ENCODE results near the gene EBF3. TPM values are rescaled to one million over a fixed set of nuclear protein-coding genes. Genes with fewer than 3 reads are reported as not detected.
A peak's percentile ranks its signal among the peaks of the same experiment; 100 is the strongest.

The EBF3 gene
- total RNA-seq, 1 donor from 2014 or later: 28.6 TPM

DNA sequence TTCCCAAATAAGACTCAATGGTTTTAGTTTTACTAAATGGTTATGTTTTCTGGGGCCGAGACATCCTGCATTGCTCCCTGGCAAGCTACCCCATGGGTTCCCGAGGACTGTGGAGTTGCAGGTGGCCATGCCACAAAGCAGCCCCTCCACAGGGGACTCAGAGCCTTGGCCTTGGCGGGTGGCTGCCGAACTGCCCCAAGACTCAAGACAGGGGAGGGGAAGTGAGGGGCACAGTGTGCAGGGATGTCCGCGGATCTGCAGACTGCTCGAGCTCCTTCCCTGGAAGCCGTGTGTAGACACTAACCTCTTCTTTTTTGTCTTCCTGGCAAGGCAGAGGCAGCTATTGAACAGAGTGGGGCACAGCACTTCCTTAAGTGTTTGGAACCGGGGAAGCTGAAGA lies 154.6 kb downstream of the EBF3 start:
- DNase-seq (ENCODE audit: low spot score): no peak

DNA sequence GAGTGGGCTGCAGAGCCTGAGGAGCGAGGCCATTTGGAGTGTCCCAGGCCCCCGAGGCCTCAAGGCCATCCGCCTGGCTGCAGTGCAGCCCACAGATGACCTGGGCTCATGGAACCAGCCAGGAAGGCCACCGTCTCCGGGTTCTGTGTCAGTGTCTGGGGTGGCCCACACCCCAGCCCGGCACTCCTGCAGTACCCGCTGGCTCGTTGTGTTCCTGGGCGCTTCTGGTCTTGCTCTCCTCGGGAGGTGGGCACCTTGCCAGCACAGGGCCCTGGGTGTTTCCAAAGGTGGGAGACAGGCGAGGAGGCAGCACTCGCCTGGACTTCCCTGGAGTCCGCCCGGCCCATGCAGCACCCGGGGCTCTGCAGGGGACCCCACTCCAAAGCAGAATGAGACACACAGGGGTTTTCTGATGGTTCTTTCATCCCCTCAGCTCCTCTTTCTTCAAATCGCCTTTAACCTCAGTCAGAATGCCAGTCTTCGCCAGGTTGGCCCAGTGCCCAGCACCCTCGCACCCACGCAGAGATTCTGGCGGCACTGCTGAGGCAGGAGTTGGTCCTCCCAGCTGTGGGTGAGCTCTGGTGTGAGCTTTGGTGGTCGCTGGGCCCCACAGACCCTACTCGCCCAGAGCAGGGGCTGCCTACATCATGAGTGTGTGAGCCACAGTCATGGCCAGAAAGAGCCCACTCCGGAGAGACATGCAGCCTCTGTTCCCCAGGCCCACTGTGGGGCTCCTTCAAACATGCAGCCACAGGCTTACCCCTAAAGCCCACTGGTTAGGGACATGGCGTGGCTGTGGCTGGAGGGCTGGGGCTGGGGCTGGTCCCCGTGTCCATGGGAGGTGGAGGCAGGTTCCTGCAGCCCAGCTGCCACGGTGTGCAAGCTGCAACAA lies 155.7 kb downstream of the EBF3 start:
- DNase-seq (ENCODE audit: low spot score): no peak

DNA sequence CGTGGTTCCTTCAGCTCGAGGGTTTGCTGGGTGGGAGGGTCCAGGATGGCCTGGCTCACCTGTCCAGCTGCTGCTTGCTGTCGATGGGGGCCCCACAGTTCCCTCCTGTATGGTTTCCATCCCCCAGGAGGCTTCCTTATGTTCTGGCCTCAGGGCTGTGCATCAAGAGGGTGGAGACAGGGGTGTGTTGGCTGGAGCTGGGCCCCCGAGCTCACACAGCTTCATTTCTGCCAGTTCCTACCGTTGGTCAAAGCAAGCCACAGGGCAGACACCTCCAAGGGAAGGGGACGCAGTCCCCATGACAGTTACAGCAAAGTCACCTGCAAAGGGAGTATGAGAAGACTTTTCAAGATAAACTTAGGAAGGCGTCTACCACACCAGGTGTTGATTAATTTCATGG lies 156.9 kb downstream of the EBF3 start:
- DNase-seq (ENCODE audit: low spot score): no peak

DNA sequence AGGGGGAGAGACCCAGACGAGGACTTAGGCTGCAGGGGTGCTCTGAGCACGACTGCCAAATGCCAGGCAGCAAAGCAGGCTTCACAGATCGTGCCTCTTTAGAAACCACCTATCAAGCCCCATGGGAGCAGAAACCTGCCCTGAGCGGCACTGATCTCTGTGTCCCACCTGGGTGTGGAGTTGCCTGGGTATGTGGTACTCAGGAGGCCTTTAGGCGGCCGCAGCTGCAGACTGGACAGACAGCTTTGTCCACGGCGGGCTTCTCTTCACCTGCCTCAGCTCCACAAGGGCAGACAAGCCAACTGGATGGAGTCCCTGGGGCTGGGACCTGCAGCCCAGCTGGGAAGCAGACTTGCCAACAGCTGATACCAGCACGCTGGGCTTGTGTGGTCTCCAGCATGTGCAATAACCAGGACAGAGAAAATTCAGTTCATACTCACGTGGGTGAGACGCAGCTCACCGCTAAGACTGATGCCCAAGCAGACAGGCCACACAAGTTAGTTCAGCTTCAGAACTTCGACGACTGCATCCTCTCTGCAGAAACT lies 163.2 kb downstream of the EBF3 start:
- DNase-seq (ENCODE audit: low spot score): no peak

DNA sequence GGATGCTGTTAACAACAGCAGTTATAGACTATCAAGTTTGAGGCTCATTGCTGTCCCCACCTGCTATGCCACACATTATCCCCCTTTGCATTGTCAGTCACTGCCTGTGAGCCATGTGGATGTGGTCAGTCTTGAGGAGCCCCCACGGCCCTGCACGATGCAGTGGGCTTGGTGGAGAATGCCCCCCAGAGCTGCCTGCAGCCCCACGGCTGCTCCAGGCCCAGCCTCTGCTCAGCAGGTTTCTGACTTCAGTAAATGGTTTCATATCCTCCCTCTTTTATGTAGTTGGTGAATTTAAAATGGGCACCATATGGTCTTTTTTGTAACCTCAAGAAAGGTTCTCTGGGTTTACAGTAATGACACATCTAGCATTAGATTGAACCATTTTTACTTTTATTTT lies 164.1 kb downstream of the EBF3 start:
- DNase-seq (ENCODE audit: low spot score): no peak

DNA sequence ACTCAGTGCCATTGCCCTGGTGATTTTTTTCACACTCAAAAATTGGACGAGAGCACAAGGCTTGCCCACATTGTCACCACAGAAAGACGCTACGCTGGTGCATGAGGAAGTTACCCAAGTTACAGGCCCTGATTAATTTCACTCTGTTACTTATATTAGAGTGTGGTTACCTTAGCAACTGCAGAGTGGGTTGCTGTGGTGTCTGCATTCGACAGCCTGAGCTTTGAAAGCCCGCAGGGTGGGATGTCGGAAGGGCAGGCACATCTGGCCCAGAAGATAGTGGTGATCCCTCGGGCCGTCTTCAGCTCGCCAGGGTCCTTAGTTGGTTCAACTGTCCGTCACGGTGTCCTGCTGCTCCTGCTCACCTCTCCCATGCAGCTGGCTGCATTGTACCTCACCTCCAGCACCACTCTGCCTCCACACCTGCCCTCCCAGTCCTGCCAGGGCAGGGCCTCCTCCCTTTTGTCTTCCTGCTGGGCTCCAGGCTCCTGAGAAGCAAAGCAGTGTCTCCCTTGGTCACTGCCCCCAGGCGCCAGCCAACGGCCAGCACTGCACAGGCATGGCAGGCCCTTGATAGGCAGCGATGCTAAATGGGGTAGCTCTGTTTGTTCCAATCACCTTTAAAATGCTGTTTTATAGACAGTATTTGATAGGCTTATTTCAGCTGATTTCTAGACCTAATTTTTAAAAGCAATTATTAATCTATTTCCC lies 167.2 kb downstream of the EBF3 start:
- no peak for DNase-seq (ENCODE audit: low spot score)

DNA sequence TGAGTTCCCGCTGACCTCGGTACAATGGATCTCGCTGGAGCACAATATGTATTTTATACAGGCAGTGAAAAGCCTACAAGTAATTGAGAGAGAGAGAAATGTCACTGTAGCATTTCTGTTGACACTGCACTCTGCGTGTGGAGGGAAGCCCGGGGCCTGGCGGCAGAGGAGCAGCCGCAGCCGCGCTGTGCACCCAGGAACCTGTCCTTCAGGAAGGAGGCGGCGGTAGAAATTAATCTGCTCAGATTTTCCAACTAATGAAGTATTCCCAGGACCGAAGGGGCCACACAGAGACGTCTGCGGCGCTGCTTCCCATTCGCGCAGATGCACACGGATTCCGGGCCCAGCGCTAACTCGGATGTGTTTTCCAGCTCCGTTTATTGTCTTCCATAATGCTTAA lies 170.1 kb downstream of the EBF3 start:
- DNase-seq (ENCODE audit: low spot score): peak; percentile 41

DNA sequence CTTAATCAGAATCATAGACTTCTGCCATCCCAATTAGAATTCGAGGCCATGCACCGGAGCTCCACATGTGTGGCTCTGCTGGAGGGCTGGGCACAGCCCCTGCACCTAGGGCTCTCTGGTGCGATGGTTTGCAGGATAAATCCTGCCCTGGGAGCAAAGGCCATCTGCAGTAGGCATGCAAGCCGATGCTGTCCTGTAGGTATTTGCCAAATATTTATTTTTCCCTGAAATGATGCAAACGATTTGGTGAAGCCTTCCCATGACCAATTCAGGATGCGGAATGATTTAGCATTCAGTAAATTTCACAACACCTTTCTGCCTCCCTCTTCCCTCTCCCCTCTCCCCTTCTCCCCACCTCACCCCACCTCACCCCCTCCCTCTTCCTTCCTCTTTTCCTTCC lies 170.6 kb downstream of the EBF3 start:
- DNase-seq (ENCODE audit: low spot score): no peak

DNA sequence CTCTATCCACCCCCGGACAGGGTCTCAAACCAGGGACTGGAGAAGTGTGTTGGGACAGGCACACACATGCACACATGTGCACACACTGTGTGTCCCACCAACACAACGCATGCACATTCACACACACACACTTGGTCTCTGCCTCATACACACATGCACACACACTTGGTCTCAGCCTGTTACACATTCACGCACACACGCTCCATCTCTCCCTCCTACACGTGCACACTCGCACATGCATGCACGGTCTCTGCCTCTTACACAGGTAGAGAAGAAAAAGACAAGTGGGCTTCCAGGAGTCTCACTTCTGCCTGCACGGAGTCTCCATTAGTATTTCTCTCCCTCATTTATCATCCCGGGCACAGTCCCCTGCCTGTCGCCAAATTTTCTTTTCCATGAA lies 171.2 kb downstream of the EBF3 start:
- peak; percentile 59 for DNase-seq (ENCODE audit: low spot score)

DNA sequence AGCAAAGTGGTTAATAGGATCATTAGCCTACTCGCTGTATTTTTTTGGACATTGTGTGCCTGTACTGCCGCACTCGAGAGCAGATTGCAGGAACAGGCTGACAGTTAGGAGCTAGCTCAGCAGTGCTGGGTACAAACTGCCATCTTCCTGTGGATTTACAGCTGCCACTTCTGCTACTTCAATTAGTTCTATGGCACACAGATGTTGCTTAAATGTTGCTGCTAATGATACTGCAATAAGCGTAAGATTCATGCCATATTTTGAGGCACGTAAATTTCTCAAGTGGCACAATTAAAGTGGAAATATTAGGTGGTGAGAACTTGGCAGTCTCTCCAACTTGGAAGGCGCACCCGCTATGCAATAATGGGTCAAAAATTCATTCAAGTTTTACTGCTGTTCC lies 171.9 kb downstream of the EBF3 start:
- peak; percentile 22 for DNase-seq (ENCODE audit: low spot score)

DNA sequence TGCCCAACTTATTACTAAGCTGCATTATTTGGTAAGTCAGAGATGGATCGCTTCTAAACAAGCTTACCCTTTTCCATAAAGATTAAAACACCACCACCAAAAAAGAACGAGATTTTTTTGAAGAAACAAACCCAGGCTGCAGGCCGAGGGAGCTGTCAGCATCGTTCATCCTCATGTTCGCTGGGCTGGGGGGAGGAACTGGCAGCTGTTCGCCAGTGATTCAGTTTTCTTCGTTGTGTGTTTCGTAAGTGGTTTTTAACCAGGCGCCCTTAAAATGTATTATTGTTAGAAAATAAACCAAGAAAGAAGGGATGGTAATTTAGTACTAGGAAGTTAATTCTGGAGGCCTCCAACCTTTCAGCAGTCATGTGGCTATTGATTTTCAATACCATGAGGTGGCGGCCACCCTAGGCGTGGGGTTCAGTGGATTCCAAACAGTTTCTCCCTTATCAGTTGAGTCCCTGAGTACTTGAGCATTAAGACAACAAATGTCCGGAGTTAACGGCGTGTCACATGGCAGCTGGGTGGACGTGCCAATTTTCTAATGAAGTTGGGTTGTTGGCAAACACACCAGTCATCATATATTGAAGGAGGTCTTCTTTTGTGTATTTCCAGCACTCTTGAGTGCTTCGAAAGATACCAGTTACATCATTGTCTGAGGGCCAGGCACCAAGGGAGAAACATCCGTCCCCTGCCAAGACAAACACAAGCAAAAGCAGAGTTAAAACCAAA lies 173.2 kb downstream of the EBF3 start:
- peak; percentile 59 for DNase-seq (ENCODE audit: low spot score)

DNA sequence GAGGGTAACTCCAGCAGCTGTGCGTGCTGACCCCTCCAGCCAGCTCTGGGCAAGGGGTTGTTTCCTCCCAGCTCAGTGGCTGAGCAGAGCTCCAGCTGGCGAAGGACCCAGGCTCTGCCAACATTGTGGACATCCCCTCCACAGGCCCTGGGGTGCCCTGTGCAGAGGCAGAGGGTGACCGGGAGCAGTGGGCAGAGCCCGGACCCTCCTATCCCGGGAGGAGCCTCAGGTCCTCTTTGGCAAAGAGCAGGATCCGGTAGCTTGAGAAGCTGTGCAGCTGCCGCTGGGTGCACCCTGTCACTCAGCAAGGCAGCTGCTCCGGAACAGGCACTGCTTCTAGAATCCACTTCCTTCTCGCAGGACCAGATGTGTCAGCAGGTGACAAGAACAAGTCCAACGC lies 175.9 kb downstream of the EBF3 start:
- peak; percentile 73 for DNase-seq (ENCODE audit: low spot score)

DNA sequence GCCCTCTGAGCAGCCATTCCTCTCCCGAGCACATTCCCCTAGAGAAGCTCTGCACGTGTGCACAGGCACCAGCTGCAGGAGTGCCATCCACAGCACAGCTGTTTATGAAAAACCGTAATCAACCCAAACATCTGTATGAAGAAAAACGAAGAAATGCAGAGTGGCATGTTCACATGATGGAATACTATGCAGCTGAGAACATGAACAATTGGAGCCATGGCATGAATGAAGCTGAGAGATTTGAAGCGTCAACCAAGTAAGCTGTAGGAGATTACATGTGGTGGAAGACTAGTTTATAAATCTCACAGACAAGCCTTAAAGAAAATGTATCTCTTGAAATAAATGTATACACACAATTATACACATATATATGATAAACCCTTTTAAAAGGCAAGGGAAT lies 176.5 kb downstream of the EBF3 start:
- peak; percentile 11 for DNase-seq (ENCODE audit: low spot score)

DNA sequence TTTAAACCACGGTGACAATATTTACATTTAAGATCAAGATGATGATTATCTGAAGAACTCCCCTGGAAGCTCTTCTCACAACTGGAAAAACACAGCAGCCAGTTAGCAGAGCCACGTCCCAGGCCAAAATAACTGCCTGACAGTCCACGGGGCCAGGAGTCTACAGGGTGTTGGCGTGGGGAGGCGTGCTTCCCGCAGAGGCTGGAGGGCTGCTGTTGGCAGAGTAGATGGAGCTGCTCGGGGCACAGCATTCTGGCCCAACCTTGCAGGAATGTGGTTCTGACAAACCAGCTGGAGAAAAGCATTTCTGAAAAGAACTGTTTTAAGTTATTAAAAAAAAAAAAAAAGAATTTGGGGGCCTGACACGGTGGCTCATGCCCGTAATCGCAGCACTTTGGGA lies 177.9 kb downstream of the EBF3 start:
- peak; percentile 9 for DNase-seq (ENCODE audit: low spot score)

DNA sequence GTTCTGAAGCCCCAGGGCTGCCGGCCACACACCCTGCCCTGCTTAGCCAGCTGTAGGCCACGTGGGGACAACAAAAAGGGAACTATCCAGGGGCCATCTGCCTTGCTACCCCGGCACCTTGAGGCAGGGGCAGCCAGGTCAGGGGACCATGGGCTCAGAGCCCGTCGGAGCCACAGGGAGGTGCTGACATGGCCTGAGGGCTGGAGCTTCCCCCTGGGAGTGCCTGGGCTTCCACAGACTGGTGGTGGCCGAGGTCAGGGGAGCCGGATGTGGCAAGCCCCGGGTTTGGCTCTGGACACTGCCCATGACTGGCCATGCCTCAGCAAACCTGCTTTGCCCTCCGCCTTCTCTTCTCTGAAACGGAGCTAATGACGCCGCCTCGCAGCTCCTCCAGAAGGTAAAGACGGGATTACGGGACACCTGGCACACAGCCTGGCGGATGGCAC lies 178.5 kb downstream of the EBF3 start:
- peak; percentile 62 for DNase-seq (ENCODE audit: low spot score)

Small RNAs within 50 kb of the gene (microRNA-seq; reads per million reads assigned to microRNA genes)
- gene MIR4297 (ENCODE audit: borderline number of aligned reads): not detected

Other genes with a start within 250 kb of the EBF3 start
- 3.7 TPM for gene C10orf143, start 146.6 kb upstream of the EBF3 start, total RNA-seq
- gene GLRX3, start 172.1 kb upstream of the EBF3 start, total RNA-seq: 72.0 TPM